MM.1S (cell line): ENCODE measurements around the gene MYOZ3.

Experiments
- CTCF ChIP-seq: fragments of 300-600 bp; sonication (generic); IDR thresholded peaks from 2 replicates; pipeline ENCODE4 v1.5.1; 2016; ENCODE audit warnings: antibody characterized with exemption, low read length, mixed read lengths
- EZH2 ChIP-seq: fragments of 300-600 bp; sonication (generic); optimal IDR thresholded peaks from 2 replicates; pipeline ENCODE3; 2017; ENCODE audit warnings: low read depth, mild to moderate bottlenecking, antibody characterized with exemption, low read length, mixed read lengths
- EZH2phosphoT487 ChIP-seq: fragments of 300-600 bp; sonication (generic); IDR thresholded peaks from 2 replicates; pipeline ENCODE4 v1.6.1; 2018; ENCODE audit warnings: antibody characterized with exemption, low read length

GRCh38 chr5:150642991-150643710 lies 17.9 kb upstream of the MYOZ3 start:
- no peak for TF ChIP-seq EZH2phosphoT487
- TF ChIP-seq CTCF, result no peak
- TF ChIP-seq EZH2, result no peak
